Cardiac septum (tissue), 1 donor: ENCODE data around the gene OTX2. TPM values are rescaled to one million over a fixed set of nuclear protein-coding genes. Genes with fewer than 3 reads are reported as not detected.

ENCODE experiments used
- DNase-seq: peaks from one replicate; pipeline ENCODE4 v3.0.0-alpha.2; 2020; ENCODE audit warnings: low spot score
- intact Hi-C: fragments of 100-400 bp; cut with DNase I; formaldehyde crosslinking; loops from one replicate; pipeline ENCODE4 v1.14.0; 2022
- total RNA-seq: library from RNA; stranded (reverse); fragmentation: NEBNext Ultra II Directional; extraction: Animal tissue kit (Norgen Biotek cat#: 25700); gene quantifications from one replicate; pipeline ENCODE4 v1.2.1, GENCODE V29; 2021
- donor health status: DM: no; HTN: no; CAD: no.

Gene OTX2
- total RNA-seq, 1 donor from 2014 or later: not detected

GRCh38 chr14:56797569-56798446 is 12.5 kb downstream of the OTX2 start:
- DNase-seq: no peak
- intact Hi-C loops: no loop called here

GRCh38 chr14:56797003-56797568 is 13.2 kb downstream of the OTX2 start:
- no peak for DNase-seq
- intact Hi-C loops: no loop called here

GRCh38 chr14:56796259-56796658 is 14.0 kb downstream of the OTX2 start:
- no peak for DNase-seq
- intact Hi-C loops: no loop called here

- DNase-seq: no peak
- intact Hi-C loops: no loop called here
Observed at GRCh38 chr14:56795284-56795622, 15.0 kb downstream of the OTX2 start.

GRCh38 chr14:56794557-56795283 is 15.6 kb downstream of the OTX2 start:
- intact Hi-C loops: no loop called here
- no peak for DNase-seq

GRCh38 chr14:56794088-56794556 is 16.2 kb downstream of the OTX2 start:
- intact Hi-C loops: no loop called here
- DNase-seq: no peak

- no peak for DNase-seq
- intact Hi-C loops: no loop called here
Observed at GRCh38 chr14:56789955-56790354, 20.3 kb downstream of the OTX2 start.

GRCh38 chr14:56787530-56787929 is 22.7 kb downstream of the OTX2 start:
- intact Hi-C loops: no loop called here
- no peak for DNase-seq

GRCh38 chr14:56782711-56783110 is 27.6 kb downstream of the OTX2 start:
- intact Hi-C loops: no loop called here
- no peak for DNase-seq

- no peak for DNase-seq
- intact Hi-C loops: no loop called here
Observed at GRCh38 chr14:56774503-56774902, 35.8 kb downstream of the OTX2 start.

- intact Hi-C loops: no loop called here
- no peak for DNase-seq
Observed at GRCh38 chr14:56770512-56770911, 39.8 kb downstream of the OTX2 start.

GRCh38 chr14:56760164-56760914 is 49.9 kb downstream of the OTX2 start:
- intact Hi-C loops: no loop called here
- no peak for DNase-seq

GRCh38 chr14:56759633-56760032 is 50.6 kb downstream of the OTX2 start:
- intact Hi-C loops: no loop called here
- no peak for DNase-seq

GRCh38 chr14:56759094-56759493 is 51.2 kb downstream of the OTX2 start:
- no peak for DNase-seq
- intact Hi-C loops: no loop called here

- DNase-seq: no peak
- intact Hi-C loops: no loop called here
Observed at GRCh38 chr14:56754921-56755320, 55.4 kb downstream of the OTX2 start.

- intact Hi-C loops: no loop called here
- DNase-seq: no peak
Observed at GRCh38 chr14:56753396-56753795, 56.9 kb downstream of the OTX2 start.

- intact Hi-C loops: no loop called here
- no peak for DNase-seq
Observed at GRCh38 chr14:56752428-56752827, 57.9 kb downstream of the OTX2 start.

GRCh38 chr14:56751471-56751870 is 58.8 kb downstream of the OTX2 start:
- DNase-seq: no peak
- intact Hi-C loops: no loop called here
